Measurements from ENCODE around the gene HOXD8. TPM values are rescaled to one million over a fixed set of nuclear protein-coding genes. Genes with fewer than 3 reads are reported as not detected.

HOXD8 gene
- total and polyA plus RNA-seq, 10 of the 15 experiments (the other 5 are each of a cell fraction or from before 2014, with no cell fraction given) = not detected

- POLR2A ChIA-PET = no interaction called here
- peaks cover 14 to 28% of the 10 kb centered on the region in 2 experiments for H3K27me3 ChIP-seq (replicated peaks in 1 of 2; ENCODE audit: control insufficient read depth in 2 of 2, insufficient read depth in 2 of 2, low read length in 1 of 2)
- H3K4me1 ChIP-seq (ENCODE audit: control insufficient read depth, insufficient read depth, low read length) = no peaks in the 10 kb centered on the region
- H2AFZ ChIP-seq (ENCODE audit: control insufficient read depth, low read depth, low read length) = no peak overlapping the region
- H3K9ac ChIP-seq (ENCODE audit: control insufficient read depth, insufficient read depth, low read length) = no peak overlapping the region
- BruUV-seq (replicated peaks) = no TSS peak
- ATAC-seq = no peak
- H3K9me3 ChIP-seq (replicated peaks; ENCODE audit: control insufficient read depth, insufficient read depth, low read length) = no peaks in the 10 kb centered on the region; the same call in 2 of the 3 replicates
- CTCF ChIA-PET = interaction anchor here (1.3 to 2.2 kb wide), 3 partner anchors 8 to 839 kb away, joined by 3 to 10 read pairs (median 4); no protein-coding TSS in a partner anchor
- no peak overlapping the region for H3K4me3 ChIP-seq
- H3K79me2 ChIP-seq (ENCODE audit: control insufficient read depth, insufficient read depth, low read length) = no peaks in the 10 kb centered on the region
- H3K36me3 ChIP-seq (ENCODE audit: control insufficient read depth in 2 of 2, insufficient read depth in 2 of 2, low read length in 1 of 2) = no peaks in the 10 kb centered on the region
- DNase-seq (ENCODE audit: low read depth, low spot score) = no peak
- H3K4me2 ChIP-seq (ENCODE audit: control insufficient read depth, insufficient read depth) = no peak overlapping the region
- intact Hi-C loops (cut with micrococcal nuclease; ENCODE audit: unreplicated experiment) = loop anchor here (10.0 kb wide), 1 partner anchor 205 kb away; no protein-coding TSS in a partner anchor
- FAIRE-seq = no peak
- H4K20me1 ChIP-seq (ENCODE audit: control insufficient read depth, insufficient read depth) = no peaks in the 10 kb centered on the region
- in situ Hi-C loops (cut with MboI) = no loop called here
- RAD21 ChIA-PET (ENCODE audit: unreplicated experiment) = no interaction called here
- TF ChIP-seq SMC3 (IDR thresholded peaks at IDR 0.05; ENCODE audit: borderline replicate concordance, low read length) (no peak), HDAC6 (IDR thresholded peaks at IDR 0.05; ENCODE audit: unreplicated experiment) (no peak), ZNF24 (IDR thresholded peaks at IDR 0.05) (no peak), HDAC2 (IDR thresholded peaks at IDR 0.05) (no peak), BCL3 (IDR thresholded peaks at IDR 0.05; ENCODE audit: borderline replicate concordance, insufficient read depth, low read depth, low read length, poor library complexity, severe bottlenecking) (no peak), DPF2 (IDR thresholded peaks at IDR 0.05) (no peak), MYB (IDR thresholded peaks at IDR 0.05; ENCODE audit: borderline replicate concordance, low read depth, low read length) (no peak), CREB1 (IDR thresholded peaks at IDR 0.05; ENCODE audit: low read depth) (no peak), RAD51 (IDR thresholded peaks at IDR 0.05) (no peak), SKIL (IDR thresholded peaks at IDR 0.05; ENCODE audit: low read depth, poor library complexity, severe bottlenecking) (no peak), SPI1 (IDR thresholded peaks at IDR 0.05; ENCODE audit: borderline replicate concordance, insufficient read depth, low read depth, low read length) (no peak), REST (IDR thresholded peaks at IDR 0.05; ENCODE audit: low read depth, low read length) (no peak), GATAD2B (conservative IDR thresholded peaks at IDR 0.05; ENCODE audit: low read depth) (no peak), POLR2AphosphoS2 (IDR thresholded peaks at IDR 0.05; ENCODE audit: low read depth, low read length) (no peak)
- SMC1A ChIA-PET (ENCODE audit: uncharacterized antibody, unreplicated experiment) = no interaction called here
- no peak overlapping the region for H3K27ac ChIP-seq (ENCODE audit: control insufficient read depth, insufficient read depth)
Observed at GRCh38 chr2:176089843-176090395, 39.6 kb upstream of the HOXD8 start.
